ENCODE measurements around the gene IL4R.

IL4R gene

GRCh38 chr16:27363246-27363632, 49.5 kb downstream of the IL4R start:
- DNase-seq, result no peak

- DNase-seq, result no peak
Observed at GRCh38 chr16:27363797-27364196, 50.0 kb downstream of the IL4R start.

GRCh38 chr16:27364493-27365141, 50.8 kb downstream of the IL4R start:
- no peak for DNase-seq

- no peak for DNase-seq
Observed at GRCh38 chr16:27365142-27366089, 51.6 kb downstream of the IL4R start.

GRCh38 chr16:27366687-27367460, 53.1 kb downstream of the IL4R start:
- no peak for DNase-seq

- no peak for DNase-seq
Observed at GRCh38 chr16:27367461-27368357, 53.9 kb downstream of the IL4R start.

GRCh38 chr16:27368358-27368722, 54.6 kb downstream of the IL4R start:
- DNase-seq, result no peak

DNA sequence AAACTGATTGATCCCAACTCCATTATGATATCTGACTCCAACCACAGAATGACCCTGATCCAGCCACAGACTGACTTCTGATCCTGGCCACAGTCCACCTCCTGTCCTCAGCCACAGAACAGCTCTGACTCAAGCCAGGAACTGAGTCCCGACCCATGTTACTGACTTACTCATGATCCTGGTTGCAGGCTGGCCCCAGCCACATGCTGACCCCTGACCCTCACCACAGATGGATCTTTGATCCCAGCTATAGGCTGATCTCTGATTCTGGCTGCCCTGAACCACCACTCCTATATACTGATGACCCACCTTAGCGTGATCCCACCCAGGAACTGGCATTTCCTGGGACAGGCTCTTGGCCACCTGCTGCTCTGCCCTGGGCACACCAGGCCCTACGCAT, 56.0 kb downstream of the IL4R start:
- no peak for DNase-seq

GRCh38 chr16:27370318-27370717, 56.5 kb downstream of the IL4R start:
- DNase-seq, result no peak

GRCh38 chr16:27373312-27373711, 59.5 kb downstream of the IL4R start:
- no peak for DNase-seq

DNA sequence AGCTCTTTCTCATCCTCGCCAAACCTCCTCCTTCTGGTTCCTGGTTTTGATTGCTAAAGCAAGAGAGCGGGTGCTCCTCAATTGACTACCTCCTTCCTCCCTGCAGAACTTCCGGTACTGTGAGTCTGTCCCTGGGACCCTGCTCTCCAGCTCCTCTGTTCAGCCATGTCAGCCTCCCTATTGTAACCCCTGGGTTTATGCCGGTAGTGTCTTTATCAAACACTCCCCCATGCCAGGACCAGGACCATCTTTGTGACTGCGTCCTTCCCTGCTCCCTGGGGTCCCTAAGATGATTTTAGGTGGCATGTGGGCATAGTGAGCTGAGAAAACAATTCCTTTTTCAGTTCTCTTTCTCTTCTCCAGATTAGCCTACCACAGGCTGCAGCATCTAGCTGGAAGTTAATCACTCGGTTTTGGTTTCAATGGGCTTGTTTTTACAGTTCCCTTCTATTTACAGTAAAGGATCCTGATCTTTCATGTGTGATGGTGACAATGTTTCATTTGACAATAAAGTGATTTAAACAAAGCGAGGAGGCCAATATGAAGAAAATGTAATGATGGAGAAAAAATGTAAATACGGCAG, 60.5 kb downstream of the IL4R start:
- DNase-seq, result no peak

DNA sequence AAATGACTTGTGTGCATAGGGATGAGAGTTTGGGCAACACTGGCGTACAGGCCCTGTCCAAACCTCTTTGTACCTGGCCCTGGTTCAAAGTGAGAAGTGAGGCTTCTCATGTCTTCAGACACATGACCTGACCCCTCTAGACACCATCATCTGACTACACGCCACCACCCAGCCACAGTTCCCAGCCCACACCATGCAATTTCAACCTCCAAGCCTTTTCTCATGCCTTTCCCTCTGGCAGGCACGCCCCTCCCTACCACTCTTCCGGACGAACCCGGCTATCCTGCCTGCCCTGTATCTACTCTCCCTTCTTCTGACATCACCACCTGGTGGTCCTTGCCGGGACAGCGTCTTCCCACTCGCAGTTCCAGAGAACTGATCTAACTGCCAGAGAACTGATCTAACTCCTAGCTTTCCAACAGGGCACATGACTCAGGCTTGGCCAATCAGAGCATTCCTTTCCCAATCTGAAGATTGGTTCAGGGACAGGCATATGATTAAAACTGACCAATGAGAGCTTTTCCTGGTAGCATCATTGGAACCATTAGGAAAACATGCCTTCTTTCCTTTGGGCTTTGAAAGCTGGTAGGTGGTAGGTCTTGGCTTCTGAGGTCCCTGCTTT, 61.1 kb downstream of the IL4R start:
- DNase-seq, result peak; percentile 76

DNA sequence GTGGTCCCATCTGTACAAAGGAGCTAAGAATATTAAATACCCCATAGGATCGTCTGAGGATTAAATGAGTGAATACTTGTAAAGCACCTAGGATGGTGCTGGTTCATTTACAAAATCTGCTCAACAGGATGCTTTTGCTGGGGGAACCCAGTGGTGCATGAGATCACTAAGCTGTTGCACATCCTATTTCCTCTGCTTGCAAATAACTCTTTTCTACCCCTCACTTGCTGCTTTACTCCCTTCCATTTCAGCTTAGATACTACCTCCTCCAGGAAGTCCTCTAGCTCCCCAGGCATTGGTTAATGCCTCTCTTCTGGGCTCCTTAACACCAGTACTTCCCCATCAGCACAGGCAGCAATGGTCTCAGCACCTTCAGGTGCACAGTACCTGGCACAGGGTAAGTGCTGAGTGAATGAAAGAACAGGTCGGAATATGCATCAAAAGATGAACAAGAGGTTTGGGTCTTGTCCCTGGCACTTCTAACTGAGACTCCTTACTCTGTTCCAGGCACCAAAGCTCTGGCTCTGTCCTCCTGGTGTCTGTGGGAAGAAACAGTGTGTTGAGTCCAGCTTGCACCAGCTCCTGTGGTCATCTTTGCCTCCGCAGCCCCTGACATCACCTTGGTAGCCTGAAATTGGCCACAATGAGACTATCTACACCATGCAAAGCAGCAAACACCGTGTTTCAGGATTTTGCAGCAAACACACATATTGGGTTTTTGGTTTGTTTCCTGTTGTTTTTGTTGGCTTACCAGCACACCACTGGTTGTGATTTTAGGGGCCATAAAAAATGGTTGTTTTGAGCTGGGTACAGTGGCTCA, 64.1 kb downstream of the IL4R start:
- DNase-seq, result no peak

DNA sequence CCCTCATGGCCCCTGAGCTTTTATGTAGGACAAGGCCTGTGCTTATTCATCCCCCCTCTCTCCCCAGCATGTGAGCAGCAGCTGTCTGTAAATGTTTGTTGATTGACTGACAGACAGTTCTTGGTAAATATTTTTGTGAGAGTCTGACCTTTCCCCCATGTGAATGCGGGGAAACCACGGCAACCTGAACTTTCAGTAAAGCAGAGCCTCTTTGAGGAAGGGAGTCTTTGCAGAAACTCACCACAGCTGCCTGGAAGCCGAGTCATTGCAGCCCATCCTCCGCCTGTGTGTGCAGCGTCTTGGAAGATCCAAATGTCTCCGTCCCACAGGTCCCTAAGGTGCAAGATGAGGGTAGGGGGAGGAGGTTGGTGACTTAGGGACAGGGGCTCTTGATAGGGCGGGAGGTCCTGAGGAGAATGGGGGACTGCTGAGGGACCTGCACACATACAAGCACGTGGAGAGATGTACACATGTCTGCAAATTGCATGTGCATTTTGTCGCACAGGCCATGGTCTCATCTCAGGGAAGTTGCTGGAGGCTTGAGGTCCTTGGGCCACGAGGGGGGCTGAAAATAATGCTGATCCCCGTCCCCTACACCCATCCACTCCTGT, 65.2 kb downstream of the IL4R start:
- DNase-seq, result no peak

DNA sequence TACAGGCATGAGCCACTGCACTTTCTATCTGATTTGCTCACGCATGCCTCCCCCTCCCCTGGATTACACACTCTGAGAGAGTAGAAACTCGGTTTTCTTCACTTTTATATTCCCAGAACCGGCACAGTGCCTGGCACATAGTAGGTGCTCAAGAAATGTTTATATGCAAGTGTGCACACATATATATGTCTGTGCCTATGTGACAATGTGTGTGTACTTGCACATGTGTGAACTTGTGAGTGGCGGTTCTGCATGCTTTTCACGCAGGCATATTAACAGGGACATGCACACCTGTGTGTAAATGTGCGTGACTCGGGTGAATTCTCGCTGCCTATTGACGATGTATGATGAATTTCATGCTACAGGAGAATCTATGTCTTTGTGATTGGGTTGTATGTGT, 66.1 kb downstream of the IL4R start:
- no peak for DNase-seq

DNA sequence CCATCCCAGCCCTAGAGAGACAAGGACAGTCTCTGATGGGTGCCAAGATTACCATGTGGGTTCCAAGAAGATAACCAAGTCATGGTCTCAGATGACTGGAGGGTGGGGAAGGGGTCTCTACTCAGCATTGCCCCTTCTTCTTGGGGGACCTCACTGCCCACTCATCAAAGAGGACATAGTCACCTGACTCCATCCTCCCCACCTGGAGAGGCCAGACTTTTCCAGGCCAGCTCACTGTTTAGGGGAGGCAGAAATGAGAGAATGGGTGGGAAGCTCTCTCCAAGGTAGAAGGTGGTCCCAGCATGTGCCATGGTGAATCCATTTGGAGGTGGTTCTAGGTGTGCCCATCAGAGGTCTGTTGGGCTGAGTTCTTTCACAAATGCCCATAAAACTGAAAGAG, 67.5 kb downstream of the IL4R start:
- DNase-seq, result no peak

GRCh38 chr16:27381974-27382855, 68.4 kb downstream of the IL4R start:
- DNase-seq, result no peak

- DNase-seq, result no peak
Observed at GRCh38 chr16:27383556-27384243, 69.9 kb downstream of the IL4R start.

GRCh38 chr16:27384425-27384824, 70.7 kb downstream of the IL4R start:
- no peak for DNase-seq
